ENCODE data around the gene RETREG1.
"Not testable (repeated sequence)": the region's sequence is repeated elsewhere in the genome, so short reads cannot be mapped to it uniquely, and the experiment has no call there.

DNA sequence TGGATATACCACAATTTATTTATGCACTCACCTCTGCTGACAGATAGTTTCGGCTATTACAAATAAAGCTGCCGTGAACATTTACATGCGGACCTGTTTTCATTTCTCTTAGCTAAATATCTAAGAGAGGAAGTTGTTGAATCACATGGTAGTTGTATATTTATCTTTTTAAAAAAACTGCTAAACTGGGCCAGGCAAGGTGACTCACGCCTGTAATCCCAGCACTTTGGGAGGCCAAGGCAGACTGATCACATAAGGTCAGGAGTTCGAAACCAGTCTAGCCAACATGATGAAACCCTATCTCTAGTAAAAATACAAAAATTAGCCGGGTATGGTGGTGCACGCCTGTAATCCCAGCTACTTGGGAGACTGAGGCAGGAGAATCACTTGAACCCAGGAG lies 73.6 kb downstream of the RETREG1 start:
- TF ChIP-seq, protein P1, sequence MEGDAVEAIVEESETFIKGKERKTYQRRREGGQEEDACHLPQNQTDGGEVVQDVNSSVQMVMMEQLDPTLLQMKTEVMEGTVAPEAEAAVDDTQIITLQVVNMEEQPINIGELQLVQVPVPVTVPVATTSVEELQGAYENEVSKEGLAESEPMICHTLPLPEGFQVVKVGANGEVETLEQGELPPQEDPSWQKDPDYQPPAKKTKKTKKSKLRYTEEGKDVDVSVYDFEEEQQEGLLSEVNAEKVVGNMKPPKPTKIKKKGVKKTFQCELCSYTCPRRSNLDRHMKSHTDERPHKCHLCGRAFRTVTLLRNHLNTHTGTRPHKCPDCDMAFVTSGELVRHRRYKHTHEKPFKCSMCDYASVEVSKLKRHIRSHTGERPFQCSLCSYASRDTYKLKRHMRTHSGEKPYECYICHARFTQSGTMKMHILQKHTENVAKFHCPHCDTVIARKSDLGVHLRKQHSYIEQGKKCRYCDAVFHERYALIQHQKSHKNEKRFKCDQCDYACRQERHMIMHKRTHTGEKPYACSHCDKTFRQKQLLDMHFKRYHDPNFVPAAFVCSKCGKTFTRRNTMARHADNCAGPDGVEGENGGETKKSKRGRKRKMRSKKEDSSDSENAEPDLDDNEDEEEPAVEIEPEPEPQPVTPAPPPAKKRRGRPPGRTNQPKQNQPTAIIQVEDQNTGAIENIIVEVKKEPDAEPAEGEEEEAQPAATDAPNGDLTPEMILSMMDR (IDR thresholded peaks at IDR 0.05; ENCODE audit: poor library complexity) = not testable (repeated sequence)
- not testable (repeated sequence) for TF ChIP-seq EZH2 (IDR thresholded peaks at IDR 0.05; ENCODE audit: borderline replicate concordance); EZH2phosphoT487 (IDR thresholded peaks at IDR 0.05; ENCODE audit: low read depth, severe bottlenecking, unreplicated experiment)
